Cardiac fibroblast (primary cell): ENCODE results near the gene TCHP.
A peak's percentile ranks its signal among the peaks of the same experiment; 100 is the strongest.

Source experiments
- DNase-seq, 2 donors: peaks; one replicate each; pipeline versions ENCODE4 v3.0.0 to v3.0.0-alpha.2; 2010; ENCODE audit warnings: low read depth in 2 of 2
- H3K4me3 ChIP-seq, 2 donors: replicated peaks in 1 of 2; 1 replicate in 1 of 2; 2 replicates in 1 of 2; pipeline ENCODE4 v1.5.1; 2011; ENCODE audit warnings: low read depth in 2 of 2, low read length in 2 of 2, mild to moderate bottlenecking in 2 of 2, moderate library complexity in 1 of 2
- TF ChIP-seq, protein P1 (sequence below): IDR thresholded peaks from one replicate; pipeline ENCODE4 v1.5.1; 2011; ENCODE audit warnings: low read depth, mild to moderate bottlenecking, low read length, inconsistent platforms

Gene TCHP

DNA sequence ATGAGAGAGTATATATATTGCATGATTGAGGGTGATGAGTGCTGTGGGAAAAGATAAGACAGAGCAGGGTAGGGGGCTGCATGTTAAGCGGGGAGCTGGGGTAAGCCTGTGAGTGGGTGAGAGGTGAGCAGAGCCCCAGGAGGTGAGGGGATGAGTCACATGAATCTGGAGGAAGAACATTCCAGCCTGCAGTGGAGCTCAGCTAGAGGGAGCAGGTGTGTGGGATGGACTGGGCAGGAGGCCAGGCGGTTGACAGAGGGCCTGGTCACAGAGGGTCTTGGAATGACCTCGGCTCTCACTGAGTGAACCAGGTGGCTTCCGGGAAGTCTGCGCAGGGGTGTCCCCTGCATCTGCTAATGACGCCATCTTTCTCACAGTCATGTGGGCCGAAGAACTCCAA, 51.7 kb downstream of the TCHP start:
- H3K4me3 ChIP-seq = peak overlapping the region in 1 of 2 donors; percentile 3
- TF ChIP-seq, protein P1, sequence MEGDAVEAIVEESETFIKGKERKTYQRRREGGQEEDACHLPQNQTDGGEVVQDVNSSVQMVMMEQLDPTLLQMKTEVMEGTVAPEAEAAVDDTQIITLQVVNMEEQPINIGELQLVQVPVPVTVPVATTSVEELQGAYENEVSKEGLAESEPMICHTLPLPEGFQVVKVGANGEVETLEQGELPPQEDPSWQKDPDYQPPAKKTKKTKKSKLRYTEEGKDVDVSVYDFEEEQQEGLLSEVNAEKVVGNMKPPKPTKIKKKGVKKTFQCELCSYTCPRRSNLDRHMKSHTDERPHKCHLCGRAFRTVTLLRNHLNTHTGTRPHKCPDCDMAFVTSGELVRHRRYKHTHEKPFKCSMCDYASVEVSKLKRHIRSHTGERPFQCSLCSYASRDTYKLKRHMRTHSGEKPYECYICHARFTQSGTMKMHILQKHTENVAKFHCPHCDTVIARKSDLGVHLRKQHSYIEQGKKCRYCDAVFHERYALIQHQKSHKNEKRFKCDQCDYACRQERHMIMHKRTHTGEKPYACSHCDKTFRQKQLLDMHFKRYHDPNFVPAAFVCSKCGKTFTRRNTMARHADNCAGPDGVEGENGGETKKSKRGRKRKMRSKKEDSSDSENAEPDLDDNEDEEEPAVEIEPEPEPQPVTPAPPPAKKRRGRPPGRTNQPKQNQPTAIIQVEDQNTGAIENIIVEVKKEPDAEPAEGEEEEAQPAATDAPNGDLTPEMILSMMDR = no peak
- peak; percentile 66 to 83 for DNase-seq

DNA sequence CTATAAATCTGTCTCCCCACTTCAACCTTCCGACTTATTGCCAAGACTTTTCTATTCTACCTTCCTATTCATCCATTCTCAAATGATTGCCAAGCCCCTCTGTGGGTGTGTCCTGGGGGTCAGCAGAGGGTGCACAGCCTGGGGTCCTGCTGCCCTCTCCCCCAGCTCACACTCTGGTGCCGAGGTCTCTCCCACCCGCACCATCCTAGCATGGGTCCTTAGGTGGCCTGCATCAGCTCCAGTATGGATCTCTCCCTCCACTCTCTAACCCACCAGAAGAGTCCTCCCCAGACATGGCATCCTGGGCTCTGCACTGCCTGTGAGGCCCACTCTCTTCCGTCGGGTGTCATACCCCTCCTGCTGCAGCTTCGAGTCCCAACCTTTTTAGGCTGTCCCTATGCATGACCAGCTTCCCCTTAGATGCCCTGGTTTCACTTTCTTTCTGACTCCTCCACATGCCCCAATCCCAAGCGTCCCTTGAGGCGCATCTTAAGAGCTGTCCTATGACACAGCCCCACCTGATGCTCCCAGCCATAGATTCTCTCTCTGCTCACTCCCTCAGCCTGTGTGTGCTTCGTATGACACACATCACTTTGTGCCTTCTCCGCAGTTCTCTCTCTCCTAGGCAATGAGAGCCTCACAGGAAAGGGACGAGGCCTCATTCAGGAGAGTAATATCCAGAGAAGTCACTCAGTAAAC, 52.2 kb downstream of the TCHP start:
- no peak for DNase-seq
- no peak overlapping the region for H3K4me3 ChIP-seq

DNA sequence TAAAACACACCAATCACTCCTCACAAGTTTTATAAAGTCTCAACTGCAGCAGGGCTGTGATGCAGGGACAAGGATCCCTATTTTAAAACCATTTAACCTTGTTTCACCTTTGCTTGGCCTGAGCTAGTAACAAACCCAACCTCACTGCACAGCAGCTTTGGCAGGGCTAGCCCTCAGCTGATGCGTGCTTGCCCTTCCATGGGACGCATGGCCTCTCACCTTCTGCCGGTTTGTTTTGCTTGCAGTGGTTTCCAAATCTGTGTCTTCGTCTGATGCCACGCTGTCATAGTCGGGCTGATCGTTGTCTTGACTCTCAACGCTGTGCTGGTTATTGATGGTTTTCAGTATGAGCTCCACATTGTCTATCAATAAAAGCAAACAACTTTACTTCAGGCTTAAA, 52.8 kb downstream of the TCHP start:
- no peak for DNase-seq
- no peak overlapping the region for H3K4me3 ChIP-seq
- TF ChIP-seq, protein P1 = no peak

More for the DNA sequence above, 52.2 kb downstream of the TCHP start:
- TF ChIP-seq, protein P1 = no peak

DNA sequence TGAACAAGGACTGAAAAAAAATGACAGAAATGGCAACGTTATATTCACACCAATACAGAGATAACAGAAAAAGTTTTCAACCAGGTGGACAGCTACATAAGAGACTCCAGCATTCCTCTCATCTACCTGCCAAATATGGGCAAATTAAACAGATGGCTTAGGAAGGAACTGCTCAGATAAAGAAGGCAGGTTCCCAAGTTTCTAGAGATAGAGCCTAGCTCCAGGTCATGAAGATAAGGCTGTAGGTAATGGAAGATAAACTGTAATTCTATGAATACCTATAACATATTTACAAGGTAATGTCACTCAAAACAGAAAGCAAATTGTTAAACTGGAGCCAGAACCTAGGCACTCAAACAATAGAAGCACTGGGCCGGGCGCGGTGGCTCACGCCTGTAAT, 53.6 kb downstream of the TCHP start:
- H3K4me3 ChIP-seq = no peak overlapping the region
- no peak for DNase-seq
- TF ChIP-seq, protein P1 = no peak

DNA sequence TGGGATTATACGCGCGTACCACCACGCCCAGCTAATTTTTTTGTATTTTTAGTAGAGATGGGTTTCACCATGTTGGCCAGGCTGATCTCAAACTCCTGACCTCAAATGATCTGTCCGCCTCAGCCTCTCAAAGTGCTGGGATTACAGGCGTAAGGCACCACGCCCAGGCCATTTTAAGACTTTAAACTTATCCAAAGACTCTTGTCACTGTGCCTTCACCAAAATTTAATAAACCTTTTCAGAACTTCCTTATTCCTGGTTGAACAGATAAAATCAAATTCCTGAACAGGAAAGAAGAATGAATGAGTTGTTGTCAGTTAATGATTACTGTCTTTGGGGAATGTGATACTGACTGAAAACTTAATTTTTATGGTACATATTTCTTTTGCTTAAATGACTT, 58.3 kb downstream of the TCHP start:
- H3K4me3 ChIP-seq = no peak overlapping the region
- TF ChIP-seq, protein P1 = no peak
- no peak for DNase-seq

DNA sequence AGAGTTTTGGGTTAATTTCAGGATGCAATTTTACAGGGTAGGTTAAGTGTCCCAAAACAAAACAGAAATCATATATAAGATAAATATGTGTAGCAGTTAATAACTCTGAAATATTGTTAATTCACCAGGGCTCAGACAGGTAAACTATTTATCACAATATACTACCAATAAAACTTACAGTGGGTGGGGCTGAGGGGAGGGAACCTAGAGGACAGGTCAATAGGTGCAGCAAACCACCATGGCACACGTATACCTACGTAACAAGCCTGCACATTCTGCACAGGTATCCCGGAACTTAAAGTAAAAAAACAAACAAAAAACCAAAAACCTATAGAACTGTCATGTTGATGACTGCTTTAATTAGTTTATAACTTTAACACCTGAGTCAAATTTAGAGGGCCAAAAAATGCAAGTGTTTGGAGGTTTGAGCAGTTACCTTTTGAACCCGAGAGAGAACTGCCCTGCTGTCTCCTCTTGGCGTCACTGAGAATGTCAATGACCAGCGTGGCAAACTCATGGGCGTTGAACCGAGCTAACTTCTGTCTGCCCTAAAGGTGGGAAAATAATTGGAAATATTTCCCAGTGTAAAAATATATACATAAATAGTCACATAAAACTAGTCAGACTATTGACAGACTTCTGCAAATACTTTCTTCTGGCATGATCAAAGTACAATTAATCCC, 59.5 kb downstream of the TCHP start:
- TF ChIP-seq, protein P1 = no peak
- H3K4me3 ChIP-seq = no peak overlapping the region
- no peak for DNase-seq
